H9 (cell line): Measurements from ENCODE around the gene SPATA31D4. TPM values are rescaled to one million over a fixed set of nuclear protein-coding genes. Genes with fewer than 3 reads are reported as not detected.
"Not testable (repeated sequence)": the region's sequence is repeated elsewhere in the genome, so short reads cannot be mapped to it uniquely, and the experiment has no call there.

Experiments used
- DNase-seq: peaks from one replicate; pipeline ENCODE4 v3.0.0-alpha.2; 2017
- H2AFZ ChIP-seq: one replicate; pipeline ENCODE4 v1.6.1; 2013; ENCODE audit warnings: mild to moderate bottlenecking, low read length, control low read depth, moderate library complexity
- H2AK5ac ChIP-seq: 2 replicates; pipeline ENCODE4 v1.6.1; 2013; ENCODE audit warnings: low read length, control low read depth, mixed read lengths; ENCODE audit not compliant: insufficient read length
- H2BK120ac ChIP-seq: one replicate; pipeline ENCODE4 v1.6.1; 2013; ENCODE audit warnings: low read depth, mild to moderate bottlenecking, low read length, control low read depth, inconsistent platforms; ENCODE audit not compliant: poor library complexity, severe bottlenecking
- H2BK12ac ChIP-seq: 2 replicates; pipeline ENCODE4 v1.6.1; 2013; ENCODE audit warnings: low read length, control low read depth, mixed read lengths, low read depth; ENCODE audit not compliant: insufficient read length
- H2BK15ac ChIP-seq: 2 replicates; pipeline ENCODE4 v1.6.1; 2013; ENCODE audit warnings: low read depth, low read length, control low read depth
- H2BK20ac ChIP-seq: one replicate; pipeline ENCODE4 v1.6.1; 2013; ENCODE audit warnings: low read depth, mild to moderate bottlenecking, low read length, control low read depth, inconsistent platforms; ENCODE audit not compliant: poor library complexity, severe bottlenecking
- H2BK5ac ChIP-seq: 2 replicates; pipeline ENCODE4 v1.6.1; 2013; ENCODE audit warnings: low read length, control low read depth, mixed read lengths; ENCODE audit not compliant: insufficient read length
- H3K14ac ChIP-seq: 2 replicates; pipeline ENCODE4 v1.6.1; 2013; ENCODE audit warnings: low read length, control low read depth; ENCODE audit not compliant: insufficient read depth
- H3K18ac ChIP-seq: 2 replicates; pipeline ENCODE4 v1.6.1; 2013; ENCODE audit warnings: low read depth, mild to moderate bottlenecking, mixed read lengths, low read length, control low read depth; ENCODE audit not compliant: insufficient read length
- H3K23ac ChIP-seq: 2 replicates; pipeline ENCODE4 v1.6.1; 2013; ENCODE audit warnings: low read length, control low read depth, mixed read lengths, low read depth; ENCODE audit not compliant: insufficient read length
- H3K23me2 ChIP-seq: 2 replicates; pipeline ENCODE4 v1.6.1; 2013; ENCODE audit warnings: low read depth, mild to moderate bottlenecking, mixed read lengths, low read length, control low read depth; ENCODE audit not compliant: insufficient read length, poor library complexity, severe bottlenecking
- H3K27ac ChIP-seq: 2 replicates; pipeline ENCODE4 v1.5.1; 2013; ENCODE audit warnings: low read length, control low read depth, mixed read lengths, low read depth; ENCODE audit not compliant: insufficient read length
- H3K27me3 ChIP-seq: 2 replicates; pipeline ENCODE4 v1.6.1; 2013; ENCODE audit warnings: low read length, control low read depth, inconsistent platforms; ENCODE audit not compliant: insufficient read depth
- H3K4ac ChIP-seq: 2 replicates; pipeline ENCODE4 v1.6.1; 2013; ENCODE audit warnings: low read depth, mild to moderate bottlenecking, control low read depth, inconsistent platforms, low read length, moderate library complexity
- H3K4me1 ChIP-seq: 2 replicates; pipeline ENCODE4 v1.6.1; 2013; ENCODE audit warnings: low read length, control low read depth, inconsistent platforms; ENCODE audit not compliant: insufficient read depth
- H3K4me2 ChIP-seq: 2 replicates; pipeline ENCODE4 v1.6.1; 2013; ENCODE audit warnings: low read length, control low read depth, mixed read lengths; ENCODE audit not compliant: insufficient read length, insufficient read depth
- H3K56ac ChIP-seq: 2 replicates; pipeline ENCODE4 v1.6.1; 2013; ENCODE audit warnings: low read depth, mild to moderate bottlenecking, mixed read lengths, low read length, control low read depth; ENCODE audit not compliant: insufficient read length
- H3K79me1 ChIP-seq: 2 replicates; pipeline ENCODE4 v1.6.1; 2013; ENCODE audit warnings: low read depth, mild to moderate bottlenecking, moderate library complexity, low read length, control low read depth, inconsistent platforms; ENCODE audit not compliant: insufficient read depth, poor library complexity, severe bottlenecking
- H3K79me2 ChIP-seq: 2 replicates; pipeline ENCODE4 v1.6.1; 2013; ENCODE audit warnings: low read length, control low read depth, inconsistent platforms; ENCODE audit not compliant: insufficient read depth
- H3K9ac ChIP-seq: 2 replicates; pipeline ENCODE4 v1.6.1; 2013; ENCODE audit warnings: low read length, control low read depth, mixed read lengths; ENCODE audit not compliant: insufficient read length; ENCODE audit errors: extremely low read depth
- H3K9me3 ChIP-seq: one replicate; pipeline ENCODE4 v1.6.1; 2013; ENCODE audit warnings: low read depth, low read length, inconsistent platforms; ENCODE audit not compliant: control insufficient read depth
- H3T11ph ChIP-seq: one replicate; pipeline ENCODE4 v1.6.1; 2013; ENCODE audit warnings: mild to moderate bottlenecking, low read length, control low read depth, inconsistent platforms
- H4K20me1 ChIP-seq: one replicate; pipeline ENCODE4 v1.6.1; 2013; ENCODE audit not compliant: control insufficient read depth, insufficient read length, insufficient read depth
- H4K5ac ChIP-seq: 2 replicates; pipeline ENCODE4 v1.6.1; 2013; ENCODE audit warnings: low read depth, mild to moderate bottlenecking, mixed read lengths, low read length, control low read depth; ENCODE audit not compliant: insufficient read length
- H4K8ac ChIP-seq: replicated peaks from 2 replicates; pipeline ENCODE4 v1.6.1; 2013; ENCODE audit warnings: low read length, control low read depth, mixed read lengths, low read depth; ENCODE audit not compliant: insufficient read length
- H4K91ac ChIP-seq: 2 replicates; pipeline ENCODE4 v1.6.1; 2013; ENCODE audit warnings: low read depth, mild to moderate bottlenecking, moderate library complexity, mixed read lengths, low read length, control low read depth; ENCODE audit not compliant: insufficient read length
- H3K27ac Mint-ChIP-seq, 3 experiments: 2 replicates in 2 of 3; 3 replicates in 1 of 3; pipeline ENCODE4 v1.8.0; 2020 to 2021; ENCODE audit warnings: mixed read lengths in 3 of 3, mild to moderate bottlenecking in 1 of 3, moderate library complexity in 1 of 3
- H3K27me3 Mint-ChIP-seq: 2 replicates; pipeline ENCODE4 v1.8.0; 2021; ENCODE audit warnings: low read depth, mild to moderate bottlenecking, moderate library complexity, mixed read lengths
- H3K36me3 Mint-ChIP-seq, 3 experiments: 2 replicates in 2 of 3; 3 replicates in 1 of 3; pipeline ENCODE4 v1.8.0; 2020 to 2021; ENCODE audit warnings: low read depth in 3 of 3, mixed read lengths in 3 of 3; ENCODE audit not compliant: insufficient read depth in 1 of 3
- H3K4me1 Mint-ChIP-seq, 2 experiments: 2 replicates each; pipeline ENCODE4 v1.8.0; 2020; ENCODE audit warnings: mixed read lengths in 2 of 2
- H3K4me3 Mint-ChIP-seq, 2 experiments: 2 replicates in 1 of 2; 3 replicates in 1 of 2; pipeline ENCODE4 v1.8.0; 2020 to 2021; ENCODE audit warnings: mild to moderate bottlenecking in 2 of 2, mixed read lengths in 2 of 2, moderate library complexity in 1 of 2
- H3K9me3 Mint-ChIP-seq, 2 experiments: 2 replicates in 1 of 2; 3 replicates in 1 of 2; pipeline ENCODE4 v1.8.0; 2020; ENCODE audit warnings: mild to moderate bottlenecking in 2 of 2, mixed read lengths in 2 of 2, moderate library complexity in 1 of 2
- WGBS: extraction: QIAGEN DNeasy Blood & Tissue Kit; methylation state at CpG from one replicate; pipeline ENCODE4 v1.1.7; 2013; ENCODE audit warnings: missing lambda C conversion rate, low lambda C conversion rate, mixed read lengths; ENCODE audit not compliant: insufficient read length; ENCODE audit errors: extremely low coverage; 5-methylcytosine and 5-hydroxymethylcytosine counted together
- total RNA-seq: library from RNA; stranded (reverse); gene quantifications from 2 replicates; pipeline ENCODE4 v1.2.1, GENCODE V29; 2021

SPATA31D4 gene
- total RNA-seq, 1 experiment from 2014 or later: not detected

GRCh38 chr9:81943393-81943792, 15.2 kb downstream of the SPATA31D4 start, which contains the start of gene SPATA31D3:
TSS of gene SPATA31D3 (plus strand) at chr9:81943500. CDS start at chr9:81943586, 86 bp downstream.
- not testable (repeated sequence) for H3K27ac Mint-ChIP-seq, H3K18ac ChIP-seq, H2BK12ac ChIP-seq, H3K4me1 Mint-ChIP-seq, H3K14ac ChIP-seq, H4K5ac ChIP-seq, DNase-seq, H2BK5ac ChIP-seq, H3K56ac ChIP-seq, H3K9me3 Mint-ChIP-seq, H2BK20ac ChIP-seq, H3K27me3 ChIP-seq, H3K4me1 ChIP-seq, H3K23ac ChIP-seq, H3K27ac ChIP-seq, H4K8ac ChIP-seq, H3K79me1 ChIP-seq, H3K9ac ChIP-seq, H2BK120ac ChIP-seq, H3K27me3 Mint-ChIP-seq, H3K9me3 ChIP-seq, H3K4me2 ChIP-seq, H4K91ac ChIP-seq, H2AFZ ChIP-seq, H3K36me3 Mint-ChIP-seq, H3K23me2 ChIP-seq, H2AK5ac ChIP-seq, H2BK15ac ChIP-seq, H3K4me3 Mint-ChIP-seq, H3T11ph ChIP-seq, H3K4ac ChIP-seq, H3K79me2 ChIP-seq, H4K20me1 ChIP-seq
- no CpG with 5 or more reads among the region's 2 CpGs for WGBS

GRCh38 chr9:81948650-81949049, 20.4 kb downstream of the SPATA31D4 start:
- not testable (repeated sequence) for H3K79me1 ChIP-seq, H3K9ac ChIP-seq, H3K4ac ChIP-seq, H2BK20ac ChIP-seq, H4K20me1 ChIP-seq, H3K27me3 Mint-ChIP-seq, H4K8ac ChIP-seq, H2BK120ac ChIP-seq, H3K27ac ChIP-seq, H3K4me1 Mint-ChIP-seq, H3K14ac ChIP-seq, H3K4me3 Mint-ChIP-seq, H3K4me2 ChIP-seq, H3K27ac Mint-ChIP-seq, H4K5ac ChIP-seq, H3K9me3 Mint-ChIP-seq, H3K23me2 ChIP-seq, H3K18ac ChIP-seq, H2AK5ac ChIP-seq, H3K23ac ChIP-seq, H4K91ac ChIP-seq, H3K27me3 ChIP-seq, H3K79me2 ChIP-seq, H3K56ac ChIP-seq, H2BK12ac ChIP-seq, H2BK5ac ChIP-seq, H3K9me3 ChIP-seq, H3K4me1 ChIP-seq, DNase-seq, H3T11ph ChIP-seq, H2AFZ ChIP-seq, H3K36me3 Mint-ChIP-seq, H2BK15ac ChIP-seq
- WGBS: no CpG with 5 or more reads among the region's 3 CpGs
